ENCODE measurements around the gene CSF1.

- no peak for TF ChIP-seq CTCF (IDR thresholded peaks at IDR 0.05)
- no peak for TF ChIP-seq POLR2A (IDR thresholded peaks at IDR 0.05)
- TF ChIP-seq POLR2AphosphoS5 (IDR thresholded peaks at IDR 0.05) = no peak
Observed at GRCh38 chr1:109946511-109946910, 35.9 kb downstream of the CSF1 start.

Measured in prostate gland (tissue), 2 donors.